ENCODE measurements around the gene HPS3.

DNA sequence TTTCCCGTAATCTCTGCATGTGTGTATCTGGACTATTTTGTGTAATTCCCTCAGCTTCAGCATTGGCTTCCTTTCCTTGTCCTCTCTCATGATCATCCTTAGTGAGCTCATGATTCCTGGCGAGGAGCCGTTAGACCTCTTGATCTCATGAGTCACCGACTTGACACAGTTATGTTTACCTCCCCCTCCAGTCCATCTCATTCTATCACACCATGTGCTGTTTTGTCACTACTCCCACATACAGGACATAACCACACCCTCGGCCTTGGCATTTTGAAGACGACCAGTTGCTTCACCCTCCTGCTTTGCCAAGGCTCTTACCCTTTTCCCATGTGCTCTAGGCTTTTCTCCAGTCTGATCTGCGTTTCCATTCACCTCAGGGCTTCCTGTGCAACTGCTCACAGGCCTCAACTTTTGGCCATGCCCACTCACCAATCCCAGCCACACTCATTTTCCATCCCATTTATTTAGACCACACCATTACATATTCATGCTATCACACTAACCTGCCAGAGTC is 50.7 kb downstream of the HPS3 start:
- TF ChIP-seq, protein P1, sequence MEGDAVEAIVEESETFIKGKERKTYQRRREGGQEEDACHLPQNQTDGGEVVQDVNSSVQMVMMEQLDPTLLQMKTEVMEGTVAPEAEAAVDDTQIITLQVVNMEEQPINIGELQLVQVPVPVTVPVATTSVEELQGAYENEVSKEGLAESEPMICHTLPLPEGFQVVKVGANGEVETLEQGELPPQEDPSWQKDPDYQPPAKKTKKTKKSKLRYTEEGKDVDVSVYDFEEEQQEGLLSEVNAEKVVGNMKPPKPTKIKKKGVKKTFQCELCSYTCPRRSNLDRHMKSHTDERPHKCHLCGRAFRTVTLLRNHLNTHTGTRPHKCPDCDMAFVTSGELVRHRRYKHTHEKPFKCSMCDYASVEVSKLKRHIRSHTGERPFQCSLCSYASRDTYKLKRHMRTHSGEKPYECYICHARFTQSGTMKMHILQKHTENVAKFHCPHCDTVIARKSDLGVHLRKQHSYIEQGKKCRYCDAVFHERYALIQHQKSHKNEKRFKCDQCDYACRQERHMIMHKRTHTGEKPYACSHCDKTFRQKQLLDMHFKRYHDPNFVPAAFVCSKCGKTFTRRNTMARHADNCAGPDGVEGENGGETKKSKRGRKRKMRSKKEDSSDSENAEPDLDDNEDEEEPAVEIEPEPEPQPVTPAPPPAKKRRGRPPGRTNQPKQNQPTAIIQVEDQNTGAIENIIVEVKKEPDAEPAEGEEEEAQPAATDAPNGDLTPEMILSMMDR (IDR thresholded peaks at IDR 0.05; ENCODE audit: low read depth, low read length, missing input control) = no peak
- TF ChIP-seq, protein P2, sequence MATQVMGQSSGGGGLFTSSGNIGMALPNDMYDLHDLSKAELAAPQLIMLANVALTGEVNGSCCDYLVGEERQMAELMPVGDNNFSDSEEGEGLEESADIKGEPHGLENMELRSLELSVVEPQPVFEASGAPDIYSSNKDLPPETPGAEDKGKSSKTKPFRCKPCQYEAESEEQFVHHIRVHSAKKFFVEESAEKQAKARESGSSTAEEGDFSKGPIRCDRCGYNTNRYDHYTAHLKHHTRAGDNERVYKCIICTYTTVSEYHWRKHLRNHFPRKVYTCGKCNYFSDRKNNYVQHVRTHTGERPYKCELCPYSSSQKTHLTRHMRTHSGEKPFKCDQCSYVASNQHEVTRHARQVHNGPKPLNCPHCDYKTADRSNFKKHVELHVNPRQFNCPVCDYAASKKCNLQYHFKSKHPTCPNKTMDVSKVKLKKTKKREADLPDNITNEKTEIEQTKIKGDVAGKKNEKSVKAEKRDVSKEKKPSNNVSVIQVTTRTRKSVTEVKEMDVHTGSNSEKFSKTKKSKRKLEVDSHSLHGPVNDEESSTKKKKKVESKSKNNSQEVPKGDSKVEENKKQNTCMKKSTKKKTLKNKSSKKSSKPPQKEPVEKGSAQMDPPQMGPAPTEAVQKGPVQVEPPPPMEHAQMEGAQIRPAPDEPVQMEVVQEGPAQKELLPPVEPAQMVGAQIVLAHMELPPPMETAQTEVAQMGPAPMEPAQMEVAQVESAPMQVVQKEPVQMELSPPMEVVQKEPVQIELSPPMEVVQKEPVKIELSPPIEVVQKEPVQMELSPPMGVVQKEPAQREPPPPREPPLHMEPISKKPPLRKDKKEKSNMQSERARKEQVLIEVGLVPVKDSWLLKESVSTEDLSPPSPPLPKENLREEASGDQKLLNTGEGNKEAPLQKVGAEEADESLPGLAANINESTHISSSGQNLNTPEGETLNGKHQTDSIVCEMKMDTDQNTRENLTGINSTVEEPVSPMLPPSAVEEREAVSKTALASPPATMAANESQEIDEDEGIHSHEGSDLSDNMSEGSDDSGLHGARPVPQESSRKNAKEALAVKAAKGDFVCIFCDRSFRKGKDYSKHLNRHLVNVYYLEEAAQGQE (IDR thresholded peaks at IDR 0.05) = no peak
- TF ChIP-seq SP1 (IDR thresholded peaks at IDR 0.05) = no peak
- TF ChIP-seq, protein P3, sequence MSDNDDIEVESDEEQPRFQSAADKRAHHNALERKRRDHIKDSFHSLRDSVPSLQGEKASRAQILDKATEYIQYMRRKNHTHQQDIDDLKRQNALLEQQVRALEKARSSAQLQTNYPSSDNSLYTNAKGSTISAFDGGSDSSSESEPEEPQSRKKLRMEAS (IDR thresholded peaks at IDR 0.05) = no peak
- no peak for TF ChIP-seq EGR1 (IDR thresholded peaks at IDR 0.05; ENCODE audit: low read depth in 2 of 2)
- TF ChIP-seq RAD21 (IDR thresholded peaks at IDR 0.05) = peak in 1 of 2 donors; percentile 6
- TF ChIP-seq, protein P4, sequence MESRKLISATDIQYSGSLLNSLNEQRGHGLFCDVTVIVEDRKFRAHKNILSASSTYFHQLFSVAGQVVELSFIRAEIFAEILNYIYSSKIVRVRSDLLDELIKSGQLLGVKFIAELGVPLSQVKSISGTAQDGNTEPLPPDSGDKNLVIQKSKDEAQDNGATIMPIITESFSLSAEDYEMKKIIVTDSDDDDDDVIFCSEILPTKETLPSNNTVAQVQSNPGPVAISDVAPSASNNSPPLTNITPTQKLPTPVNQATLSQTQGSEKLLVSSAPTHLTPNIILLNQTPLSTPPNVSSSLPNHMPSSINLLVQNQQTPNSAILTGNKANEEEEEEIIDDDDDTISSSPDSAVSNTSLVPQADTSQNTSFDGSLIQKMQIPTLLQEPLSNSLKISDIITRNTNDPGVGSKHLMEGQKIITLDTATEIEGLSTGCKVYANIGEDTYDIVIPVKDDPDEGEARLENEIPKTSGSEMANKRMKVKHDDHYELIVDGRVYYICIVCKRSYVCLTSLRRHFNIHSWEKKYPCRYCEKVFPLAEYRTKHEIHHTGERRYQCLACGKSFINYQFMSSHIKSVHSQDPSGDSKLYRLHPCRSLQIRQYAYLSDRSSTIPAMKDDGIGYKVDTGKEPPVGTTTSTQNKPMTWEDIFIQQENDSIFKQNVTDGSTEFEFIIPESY (IDR thresholded peaks at IDR 0.05) = no peak
